Skin of body (tissue), 2 donors: ENCODE data around the gene KRTAP4-16. TPM values are rescaled to one million over a fixed set of nuclear protein-coding genes. Genes with fewer than 3 reads are reported as not detected.
"Not testable (repeated sequence)": the region's sequence is repeated elsewhere in the genome, so short reads cannot be mapped to it uniquely, and the experiment has no call there.

Experiments
- DNase-seq: peaks from one replicate; lab custom pipeline; 2025; lab: John Stamatoyannopoulos, UW
- total RNA-seq: library from RNA; depleted of rRNA; stranded (reverse); fragments of >200 nt; gene quantifications from one replicate; pipeline ENCODE4 v1.2.3, GENCODE V29; 2014

The KRTAP4-16 gene
- not detected for total RNA-seq

DNA sequence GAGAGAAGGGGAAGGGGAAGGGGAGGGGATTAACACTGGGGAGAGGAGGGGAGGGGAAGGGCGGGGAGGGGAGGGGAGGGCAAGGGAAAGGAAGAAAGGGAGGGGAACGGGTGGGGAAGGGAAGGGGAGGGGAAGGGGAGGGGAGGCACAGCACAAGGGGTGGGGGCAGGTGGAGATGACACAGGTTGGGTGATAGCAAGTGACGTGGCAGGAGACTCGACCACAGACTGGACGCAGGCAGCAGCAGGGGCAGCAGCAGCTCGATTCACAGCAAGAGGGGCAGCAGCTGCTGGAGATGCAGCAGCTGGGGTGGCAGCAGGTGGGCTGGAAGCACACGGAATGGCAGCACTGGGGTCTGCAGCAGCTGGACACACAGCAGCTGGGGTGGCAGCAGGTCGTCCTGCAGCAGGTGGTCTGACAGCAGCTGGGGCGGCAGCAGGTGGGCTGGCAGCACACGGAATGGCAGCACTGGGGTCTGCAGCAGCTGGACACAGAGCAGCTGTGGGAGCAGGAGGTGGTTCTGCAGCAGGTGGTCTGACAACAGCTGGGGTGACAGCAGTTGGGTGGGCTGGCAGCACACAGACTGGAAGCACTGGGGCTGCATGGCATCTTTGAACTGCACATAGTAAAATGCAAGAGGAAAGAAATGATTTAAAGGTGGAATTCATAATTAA lies at the start of gene KRTAP4-16:
Gene KRTAP4-16 (minus strand): TSS at position 624 of the 674 bp plus-strand sequence. CDS start 0 bp downstream, at position 624.
- DNase-seq, result no peak

DNA sequence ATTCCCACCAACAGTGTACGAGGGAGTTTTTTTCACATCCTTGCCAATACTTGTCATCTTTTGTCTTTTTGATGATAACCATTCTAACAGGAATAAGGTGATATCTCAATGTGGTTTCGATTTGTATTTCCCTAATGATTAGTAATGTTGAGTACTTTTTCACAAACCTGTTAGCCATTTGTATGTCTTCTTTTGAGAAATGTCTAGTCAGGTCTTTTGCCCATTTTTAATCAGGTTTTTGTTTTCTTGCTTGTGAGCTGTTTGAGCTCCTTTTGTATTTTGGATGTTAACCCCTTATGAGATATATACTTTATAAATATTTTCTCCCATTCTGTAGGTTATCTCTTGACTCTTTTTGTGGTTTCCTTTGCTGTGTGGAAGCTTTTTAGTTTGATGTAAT lies 49.5 kb upstream of the KRTAP4-16 start:
- DNase-seq, result no peak

DNA sequence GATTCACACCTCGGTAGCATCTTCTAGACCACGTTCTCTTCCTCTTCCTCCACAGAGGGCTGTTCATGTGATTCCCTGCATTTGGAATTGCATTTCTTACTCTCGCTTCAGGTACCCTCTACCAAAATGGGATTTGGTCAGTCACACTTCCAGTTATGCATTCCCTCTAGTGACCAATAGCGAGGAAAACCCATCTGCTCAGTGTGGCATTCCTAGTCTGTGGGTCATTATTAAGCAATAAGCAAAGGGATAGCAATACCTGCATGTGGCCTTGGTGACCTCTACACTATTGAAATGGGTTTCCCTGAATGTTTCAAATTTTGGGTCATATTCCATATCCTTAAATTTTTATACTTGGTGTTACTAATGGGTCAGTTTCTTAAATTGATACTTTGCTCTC lies 48.0 kb upstream of the KRTAP4-16 start:
- DNase-seq, result no peak

GRCh38 chr17:41149652-41149985 lies 47.6 kb upstream of the KRTAP4-16 start, which contains the start of gene KRTAP4-5:
TSS of gene KRTAP4-5 (minus strand) at chr17:41149825. CDS start at chr17:41149767, 58 bp downstream.
- DNase-seq, result no peak

- not testable (repeated sequence) for DNase-seq
Measured at GRCh38 chr17:41148971-41149651, 47.1 kb upstream of the KRTAP4-16 start.

DNA sequence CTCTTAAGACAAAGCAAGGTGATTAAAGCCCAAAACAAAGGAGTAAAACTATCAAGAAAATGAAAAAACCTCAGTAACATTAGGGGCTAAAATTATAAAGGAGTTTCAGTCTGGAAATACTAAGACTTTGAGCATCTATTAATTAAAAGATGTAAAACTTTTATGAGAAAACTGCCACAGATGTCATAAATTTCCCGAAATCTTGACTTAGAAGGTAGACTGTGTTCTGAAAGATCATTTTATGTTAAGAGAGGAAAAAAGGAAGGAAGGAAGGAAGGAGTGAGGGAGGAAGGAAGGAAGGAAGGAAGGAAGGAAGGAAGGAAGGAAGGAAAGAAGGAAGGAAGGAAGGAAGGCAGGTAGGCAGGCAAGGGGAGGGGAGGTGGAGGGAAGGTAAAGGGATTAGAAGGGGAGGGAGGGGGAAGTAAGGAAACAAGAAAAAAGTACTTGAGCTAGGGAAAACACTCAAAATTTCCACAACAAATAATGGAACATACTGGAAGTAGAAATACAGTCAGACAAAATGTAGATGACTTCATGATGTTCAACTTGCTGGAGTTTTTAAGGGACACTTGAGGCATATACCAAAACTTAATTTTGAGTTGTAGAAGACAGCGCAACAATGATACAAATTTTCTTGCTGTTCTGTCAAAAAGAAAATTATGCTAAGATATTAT lies 45.7 kb upstream of the KRTAP4-16 start:
- DNase-seq, result no peak

GRCh38 chr17:41145261-41145660 lies 43.3 kb upstream of the KRTAP4-16 start:
- no peak for DNase-seq

- DNase-seq, result no peak
Measured at GRCh38 chr17:41144846-41145245, 42.8 kb upstream of the KRTAP4-16 start.

GRCh38 chr17:41141361-41141760 lies 39.4 kb upstream of the KRTAP4-16 start:
- DNase-seq, result no peak

DNA sequence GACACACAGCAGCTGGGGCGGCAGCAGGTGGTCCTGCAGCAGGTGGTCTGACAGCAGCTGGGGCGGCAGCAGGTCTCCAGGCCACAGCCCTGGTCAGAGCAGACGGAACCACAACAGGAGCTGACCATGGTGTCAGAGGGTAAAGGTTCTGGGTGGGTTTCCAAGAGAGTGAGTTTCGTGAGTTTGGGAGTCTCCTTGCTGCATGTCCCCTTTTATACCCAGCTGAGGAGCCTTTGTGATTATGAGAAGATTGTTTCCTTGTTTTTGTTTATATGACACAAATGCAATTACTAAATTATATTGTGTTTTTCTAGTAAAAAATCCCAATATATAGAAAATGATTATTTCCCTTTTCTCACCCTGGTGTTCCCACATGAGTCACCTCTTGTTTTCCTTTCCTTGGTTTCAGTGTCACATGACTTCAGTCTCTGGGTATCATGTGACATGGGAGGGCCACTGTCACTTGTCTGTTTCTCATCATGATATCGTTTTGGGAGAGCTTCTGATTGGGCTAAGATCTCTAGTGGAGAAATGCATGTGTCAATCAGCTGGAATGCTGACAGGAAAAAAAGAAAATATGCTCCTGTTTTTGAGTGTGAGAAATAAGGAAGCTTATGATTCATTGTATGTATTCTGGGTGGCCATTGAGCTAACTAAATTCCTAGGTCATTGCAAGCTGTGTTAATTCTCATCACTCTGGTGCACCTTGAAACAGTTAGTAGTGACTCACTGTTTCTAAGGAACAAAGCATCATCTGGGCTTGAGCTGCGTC lies 38.5 kb upstream of the KRTAP4-16 start, which contains the start of gene KRTAP4-6:
Gene KRTAP4-6 (minus strand): TSS at position 185 of the 772 bp plus-strand sequence. CDS start 57 bp downstream, at position 128.
- DNase-seq, result no peak

- DNase-seq, result not testable (repeated sequence)
Measured at GRCh38 chr17:41139865-41140264, 37.9 kb upstream of the KRTAP4-16 start.

GRCh38 chr17:41133880-41134735 lies 32.1 kb upstream of the KRTAP4-16 start:
- DNase-seq, result no peak

GRCh38 chr17:41131979-41132378 lies 30.0 kb upstream of the KRTAP4-16 start:
- DNase-seq, result no peak

DNA sequence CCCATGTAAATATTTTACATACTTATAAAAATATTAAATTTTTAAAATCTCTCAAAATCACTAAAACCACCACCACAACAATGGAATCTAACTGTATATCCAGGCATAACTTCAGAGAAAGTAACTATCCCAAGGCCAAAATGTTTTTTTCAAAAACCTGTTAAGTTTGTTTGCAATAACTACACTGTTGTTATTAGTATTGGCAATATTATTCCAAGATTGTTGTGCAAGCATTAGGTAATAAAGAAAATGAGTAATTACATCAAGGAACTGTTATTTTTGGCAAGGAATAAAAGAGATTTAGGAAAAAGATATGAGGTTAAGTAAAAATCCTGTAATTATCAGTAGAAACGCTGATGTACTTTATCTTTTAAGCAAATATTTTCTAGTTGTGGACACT lies 25.4 kb upstream of the KRTAP4-16 start:
- no peak for DNase-seq

- DNase-seq, result no peak
Measured at GRCh38 chr17:41126412-41126811, 24.4 kb upstream of the KRTAP4-16 start.

DNA sequence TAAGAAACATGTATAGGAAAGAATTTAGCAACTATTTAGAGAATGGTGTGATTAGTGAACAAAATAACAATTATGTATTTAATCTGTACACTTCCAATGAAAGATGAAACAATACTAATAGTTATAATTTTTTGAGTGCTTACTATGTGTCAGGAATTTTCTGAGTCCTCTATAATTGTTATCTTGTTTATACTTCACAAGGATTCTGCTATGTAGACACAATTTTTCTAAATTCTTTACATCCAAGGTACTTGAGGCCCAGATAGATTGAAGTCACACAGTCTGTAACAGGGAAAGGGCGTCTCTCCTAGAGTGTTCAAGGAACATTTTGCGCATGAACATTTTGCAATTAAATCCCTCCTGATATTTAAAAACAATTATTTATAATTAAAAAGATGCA lies 23.1 kb upstream of the KRTAP4-16 start:
- DNase-seq, result no peak

DNA sequence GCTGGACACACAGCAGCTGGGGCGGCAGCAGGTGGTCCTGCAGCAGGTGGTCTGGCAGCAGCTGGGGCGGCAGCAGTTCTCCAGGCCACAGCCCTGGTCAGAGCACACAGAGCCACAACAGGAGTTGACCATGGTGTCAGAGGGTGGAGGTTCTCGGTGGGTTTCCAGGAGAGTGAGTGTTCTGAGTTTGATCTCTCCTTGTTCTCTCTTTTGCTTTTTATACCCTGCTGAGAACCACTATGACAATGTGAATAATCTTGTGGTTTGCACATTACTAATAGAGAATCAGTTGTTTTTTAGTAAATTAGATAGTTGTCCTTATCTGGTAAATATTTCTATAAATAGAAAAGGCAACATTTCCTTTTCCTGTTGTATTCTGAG lies 22.0 kb upstream of the KRTAP4-16 start, which contains the start of gene KRTAP4-12:
Gene KRTAP4-12 (minus strand): TSS at position 192 of the 381 bp plus-strand sequence. CDS start 60 bp downstream, at position 132.
- not testable (repeated sequence) for DNase-seq

DNA sequence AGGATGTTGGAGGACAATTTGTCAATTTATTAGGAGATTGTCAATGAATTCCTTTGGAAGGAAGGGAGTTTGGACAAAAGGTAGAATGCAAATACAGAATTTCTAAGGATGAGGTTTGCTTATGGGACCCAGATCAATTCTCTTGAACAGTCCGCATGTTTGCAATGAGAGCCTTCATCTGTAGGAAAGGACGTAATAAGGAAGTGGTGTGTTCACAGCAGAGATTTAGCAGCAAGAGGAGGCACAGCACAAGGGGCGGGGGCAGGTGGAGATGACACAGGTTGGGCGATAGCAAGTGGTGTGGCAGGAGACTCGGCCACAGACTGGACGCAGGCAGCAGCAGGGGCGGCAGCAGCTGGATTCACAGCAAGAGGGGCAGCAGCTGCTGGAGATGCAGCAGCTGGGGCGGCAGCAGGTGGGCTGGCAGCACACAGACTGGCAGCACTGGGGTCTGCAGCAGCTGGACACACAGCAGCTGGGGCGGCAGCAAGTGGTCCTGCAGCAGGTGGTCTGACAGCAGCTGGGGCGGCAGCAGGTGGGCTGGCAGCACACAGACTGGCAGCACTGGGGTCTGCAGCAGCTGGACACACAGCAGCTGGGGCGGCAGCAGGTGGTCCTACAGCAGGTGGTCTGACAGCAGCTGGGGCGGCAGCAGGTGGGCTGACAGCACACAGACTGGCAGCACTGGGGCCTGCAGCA lies 21.4 kb upstream of the KRTAP4-16 start:
- not testable (repeated sequence) for DNase-seq

DNA sequence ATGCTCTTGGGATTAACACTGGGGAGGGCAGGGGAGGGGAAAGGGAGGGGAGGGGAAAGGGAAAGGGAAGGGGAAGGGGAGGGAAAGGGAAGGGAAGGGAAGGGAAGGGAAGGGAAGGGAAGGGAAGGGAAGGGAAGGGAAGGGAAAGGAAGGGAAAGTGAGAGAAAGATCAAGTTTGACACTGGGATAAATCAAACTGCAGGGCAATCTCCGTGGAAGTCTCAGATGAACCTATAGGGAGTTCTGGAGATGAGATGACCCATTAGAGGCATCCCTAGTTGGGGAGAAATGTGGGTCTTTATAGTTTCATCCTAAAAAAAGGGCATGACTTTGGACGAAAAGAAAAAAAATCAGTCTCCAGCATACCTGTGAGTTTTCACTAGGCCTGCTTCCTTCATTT lies 19.7 kb upstream of the KRTAP4-16 start:
- no peak for DNase-seq
